IPS DF 4.7 (cell line): ENCODE data around the gene ZIC5.
"Not testable (repeated sequence)": the region's sequence is repeated elsewhere in the genome, so short reads cannot be mapped to it uniquely, and the experiment has no call there.

Source experiments
- DNase-seq: peaks from one replicate; pipeline ENCODE4 v3.0.0-alpha.2; 2013; ENCODE audit warnings: low spot score; ENCODE audit errors: extremely low read depth

Gene ZIC5

GRCh38 chr13:99960663-99961311 is 10.8 kb downstream of the ZIC5 start:
- DNase-seq = no peak

- no peak for DNase-seq
Measured at GRCh38 chr13:99959540-99960230, 11.9 kb downstream of the ZIC5 start.

GRCh38 chr13:99959127-99959539 is 12.4 kb downstream of the ZIC5 start:
- no peak for DNase-seq

- DNase-seq = no peak
Measured at GRCh38 chr13:99958406-99959126, 13.0 kb downstream of the ZIC5 start.

- no peak for DNase-seq
Measured at GRCh38 chr13:99956473-99957349, 14.9 kb downstream of the ZIC5 start.

- no peak for DNase-seq
Measured at GRCh38 chr13:99955747-99956472, 15.7 kb downstream of the ZIC5 start.

GRCh38 chr13:99955107-99955746 is 16.3 kb downstream of the ZIC5 start:
- no peak for DNase-seq

GRCh38 chr13:99953138-99953755 is 18.3 kb downstream of the ZIC5 start:
- DNase-seq = no peak

GRCh38 chr13:99951666-99952065 is 19.9 kb downstream of the ZIC5 start:
- DNase-seq = not testable (repeated sequence)

- DNase-seq = no peak
Measured at GRCh38 chr13:99949679-99950413, 21.7 kb downstream of the ZIC5 start.

- no peak for DNase-seq
Measured at GRCh38 chr13:99948907-99949678, 22.5 kb downstream of the ZIC5 start.

- no peak for DNase-seq
Measured at GRCh38 chr13:99948411-99948810, 23.2 kb downstream of the ZIC5 start.

- no peak for DNase-seq
Measured at GRCh38 chr13:99947666-99948065, 23.9 kb downstream of the ZIC5 start.

- DNase-seq = not testable (repeated sequence)
Measured at GRCh38 chr13:99945515-99945914, 26.1 kb downstream of the ZIC5 start.

- DNase-seq = no peak
Measured at GRCh38 chr13:99944606-99945005, 27.0 kb downstream of the ZIC5 start.

GRCh38 chr13:99944102-99944501 is 27.5 kb downstream of the ZIC5 start:
- DNase-seq = no peak

GRCh38 chr13:99941911-99942310 is 29.7 kb downstream of the ZIC5 start:
- DNase-seq = no peak

GRCh38 chr13:99941086-99941485 is 30.5 kb downstream of the ZIC5 start:
- no peak for DNase-seq
